ENCODE measurements around the gene CLCN4.

The CLCN4 gene

GRCh38 chrX:10156199-10157031, at the start of gene CLCN4:
Gene CLCN4 (plus strand): TSS chrX:10156975. CDS start chrX:10185033, 28,058 bp downstream.
- no peak for DNase-seq (ENCODE audit: low read depth, low spot score)

GRCh38 chrX:10107483-10107882, 49.3 kb upstream of the CLCN4 start:
- DNase-seq (ENCODE audit: low read depth, low spot score), result no peak

- no peak for DNase-seq (ENCODE audit: low read depth, low spot score)
Measured at GRCh38 chrX:10108288-10108687, 48.5 kb upstream of the CLCN4 start.

- no peak for DNase-seq (ENCODE audit: low read depth, low spot score)
Measured at GRCh38 chrX:10109695-10110094, 47.1 kb upstream of the CLCN4 start.

GRCh38 chrX:10110316-10110935, 46.3 kb upstream of the CLCN4 start:
- DNase-seq (ENCODE audit: low read depth, low spot score), result no peak

- DNase-seq (ENCODE audit: low read depth, low spot score), result no peak
Measured at GRCh38 chrX:10110984-10111363, 45.8 kb upstream of the CLCN4 start.

- DNase-seq (ENCODE audit: low read depth, low spot score), result no peak
Measured at GRCh38 chrX:10111364-10112148, 45.2 kb upstream of the CLCN4 start.

- DNase-seq (ENCODE audit: low read depth, low spot score), result no peak
Measured at GRCh38 chrX:10112510-10112909, 44.3 kb upstream of the CLCN4 start.

- DNase-seq (ENCODE audit: low read depth, low spot score), result no peak
Measured at GRCh38 chrX:10115082-10115481, 41.7 kb upstream of the CLCN4 start.

- DNase-seq (ENCODE audit: low read depth, low spot score), result no peak
Measured at GRCh38 chrX:10117301-10117700, 39.5 kb upstream of the CLCN4 start.

- no peak for DNase-seq (ENCODE audit: low read depth, low spot score)
Measured at GRCh38 chrX:10117864-10118377, 38.9 kb upstream of the CLCN4 start.

- DNase-seq (ENCODE audit: low read depth, low spot score), result no peak
Measured at GRCh38 chrX:10118530-10118929, 38.2 kb upstream of the CLCN4 start.

- peak; percentile 79 for DNase-seq (ENCODE audit: low read depth, low spot score)
Measured at GRCh38 chrX:10119399-10119990, 37.3 kb upstream of the CLCN4 start.

- DNase-seq (ENCODE audit: low read depth, low spot score), result no peak
Measured at GRCh38 chrX:10120331-10120730, 36.4 kb upstream of the CLCN4 start.

GRCh38 chrX:10120828-10121227, 35.9 kb upstream of the CLCN4 start:
- no peak for DNase-seq (ENCODE audit: low read depth, low spot score)

- no peak for DNase-seq (ENCODE audit: low read depth, low spot score)
Measured at GRCh38 chrX:10121787-10122186, 35.0 kb upstream of the CLCN4 start.

- DNase-seq (ENCODE audit: low read depth, low spot score), result no peak
Measured at GRCh38 chrX:10124506-10125247, 32.1 kb upstream of the CLCN4 start.

- DNase-seq (ENCODE audit: low read depth, low spot score), result no peak
Measured at GRCh38 chrX:10125248-10125615, 31.5 kb upstream of the CLCN4 start.

GRCh38 chrX:10126044-10126443, 30.7 kb upstream of the CLCN4 start:
- DNase-seq (ENCODE audit: low read depth, low spot score), result no peak

- no peak for DNase-seq (ENCODE audit: low read depth, low spot score)
Measured at GRCh38 chrX:10126834-10127233, 29.9 kb upstream of the CLCN4 start.

GRCh38 chrX:10128386-10128785, 28.4 kb upstream of the CLCN4 start:
- no peak for DNase-seq (ENCODE audit: low read depth, low spot score)

All from smooth muscle cell of the brain vasculature (primary cell).